ENCODE data around the gene SPEG. TPM values are rescaled to one million over a fixed set of nuclear protein-coding genes. Genes with fewer than 3 reads are reported as not detected.

SPEG gene
- total and polyA plus RNA-seq, 2 of the 8 experiments (the other 6 are each of a cell fraction or from before 2014, with no cell fraction given) = 19.9 to 32.0 TPM

DNA sequence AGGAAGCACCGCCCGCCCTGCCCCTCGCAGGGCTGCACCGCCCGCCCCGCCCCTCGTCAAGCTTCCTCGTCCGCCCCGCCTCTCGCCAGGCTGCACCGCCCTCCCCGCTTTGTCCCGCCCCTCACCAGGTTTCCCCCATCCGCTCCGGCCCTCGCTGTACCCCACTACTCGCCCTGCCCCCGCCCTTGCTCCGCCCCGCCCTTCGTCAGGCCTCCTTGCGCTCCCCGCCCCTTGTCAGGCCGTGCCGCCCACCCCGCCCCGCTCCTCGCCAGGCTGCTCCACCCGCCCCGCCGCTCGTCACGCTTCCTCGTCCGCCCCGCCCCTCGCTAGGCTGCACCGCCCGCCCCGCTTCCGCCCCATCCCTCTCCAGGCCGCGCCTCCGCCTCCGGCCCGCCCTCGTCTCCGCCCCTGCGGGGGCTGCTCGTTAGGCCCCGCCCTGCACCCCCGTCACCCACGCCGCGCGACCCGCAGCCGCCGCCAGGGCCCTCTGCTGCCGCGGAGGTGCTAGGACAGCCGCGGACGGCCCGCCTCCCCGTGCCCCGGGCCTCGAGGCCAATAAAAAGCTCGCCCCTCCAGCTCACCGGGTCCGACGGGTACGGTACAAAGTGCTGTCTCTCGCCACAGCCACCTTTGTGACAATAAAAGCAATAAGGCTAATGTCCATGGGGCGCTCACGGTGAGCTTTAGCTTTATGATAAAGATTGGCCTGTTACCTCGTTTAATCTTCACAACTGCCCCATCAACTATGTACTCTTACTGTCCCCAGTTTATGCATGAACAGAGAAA is 46.3 kb upstream of the SPEG start:
- H2BK5ac ChIP-seq (ENCODE audit: low read depth, low read length) = no peak overlapping the region
- ChIA-PET POLR2A (ENCODE audit: partially characterized antibody) (interaction anchor here (0.7 to 2.0 kb wide), 11 partner anchors 10 to 143 kb away, joined by 3 to 8 read pairs (median 4); partner anchors contain the start of genes GLB1L and STK16), CTCF (ENCODE audit: partially characterized antibody) (interaction anchor here (0.5 to 8.0 kb wide), 25 partner anchors 10 to 278 kb away, joined by 3 to 142 read pairs (median 5); partner anchors contain the start of genes GMPPA and SPEG)
- H3K27ac ChIP-seq (ENCODE audit: low read depth, low read length) = no peak overlapping the region
- no peaks in the 10 kb centered on the region for H3K9me3 ChIP-seq (ENCODE audit: insufficient read depth in 2 of 2, low read depth in 1 of 2, low read length in 1 of 2)
- H2BK15ac ChIP-seq (ENCODE audit: low read length) = no peak overlapping the region
- H3K27me3 ChIP-seq (replicated peaks in 1 of 4; ENCODE audit: control insufficient read depth in 3 of 4, extremely low read depth in 1 of 4, insufficient read depth in 3 of 4, low read length in 3 of 4) = no peaks in the 10 kb centered on the region; a peak in 1 of 7 replicates
- H3K4me3 ChIP-seq (ENCODE audit: extremely low read depth in 1 of 4, insufficient read depth in 2 of 4, low read depth in 3 of 4, low read length in 4 of 4) = peak overlapping the region; percentile 36 to 75 (median 54)
- H3K79me2 ChIP-seq (ENCODE audit: control insufficient read depth in 1 of 2, insufficient read depth in 2 of 2, low read length in 2 of 2) = no peaks in the 10 kb centered on the region
- no peak overlapping the region for H4K8ac ChIP-seq (ENCODE audit: extremely low read depth, insufficient read depth, low read length)
- peaks cover 0 to 3% of the 10 kb centered on the region in 2 experiments for H4K20me1 ChIP-seq (replicated peaks in 1 of 2; ENCODE audit: control insufficient read depth in 1 of 2, insufficient read depth in 2 of 2, low read length in 2 of 2)
- H3K23ac ChIP-seq (ENCODE audit: insufficient read length) = no peak overlapping the region
- no peak overlapping the region for H2AK5ac ChIP-seq (ENCODE audit: low read depth, low read length)
- H3K9ac ChIP-seq (replicated peaks in 1 of 4; ENCODE audit: extremely low read depth in 1 of 4, low read depth in 3 of 4, low read length in 3 of 4) = peak overlapping the region in 1 of 4 experiments; percentile 16; a peak in 3 of 7 replicates
- no peak overlapping the region for H3K56ac ChIP-seq (replicated peaks; ENCODE audit: insufficient read length, low read depth, low read length)
- H3K4ac ChIP-seq (replicated peaks; ENCODE audit: insufficient read length, low read depth, low read length) = no peak overlapping the region
- H2BK20ac ChIP-seq (ENCODE audit: low read length) = no peak overlapping the region
- H3K14ac ChIP-seq (ENCODE audit: insufficient read length) = no peak overlapping the region
- DNase-seq (ENCODE audit: low read depth in 1 of 2, low spot score in 2 of 2) (peak; percentile 81 to 97), FAIRE-seq (no peak)
- H3K4me1 ChIP-seq (replicated peaks in 1 of 4; ENCODE audit: control insufficient read depth in 3 of 4, insufficient read depth in 4 of 4, low read length in 3 of 4) = peaks cover 0 to 14% (median 4%) of the 10 kb centered on the region in 4 experiments; a peak in 5 of 7 replicates
- no peak overlapping the region; the same call in 1 of the 2 replicates for H3K18ac ChIP-seq (ENCODE audit: extremely low read depth, low read length)
- no peak overlapping the region for H2BK120ac ChIP-seq (replicated peaks; ENCODE audit: low read depth, low read length)
- H2BK12ac ChIP-seq (ENCODE audit: low read depth, low read length) = no peak overlapping the region
- peaks cover 3% of the 10 kb centered on the region for H3K23me2 ChIP-seq (ENCODE audit: low read depth, low read length)
- 4% methylated on average over 31 of the region's 78 CpGs; no CpG with 5 or more reads in 1 of the 2 experiments for WGBS, 2 experiments (ENCODE audit: extremely low coverage in 1 of 2, insufficient coverage in 1 of 2, insufficient read length in 1 of 2, insufficient replicate concordance in 2 of 2, low coverage in 1 of 2, low lambda C conversion rate in 2 of 2, missing lambda C conversion rate in 1 of 2)
- peaks cover 2% of the 10 kb centered on the region for H3K79me1 ChIP-seq (ENCODE audit: low read depth, low read length)
- no peak overlapping the region for H4K5ac ChIP-seq (ENCODE audit: insufficient read length, low read depth, low read length)
- H3K36me3 ChIP-seq (ENCODE audit: control insufficient read depth in 2 of 4, insufficient read depth in 4 of 4, low read length in 3 of 4) = peaks cover 8 to 16% (median 13%) of the 10 kb centered on the region in 4 experiments; a peak in 7 of 8 replicates
- H4K91ac ChIP-seq (replicated peaks; ENCODE audit: insufficient read length, low read length) = no peak overlapping the region
- H2AFZ ChIP-seq (ENCODE audit: low read length) = peak overlapping the region; percentile 89
- peak overlapping the region; percentile 61 to 69 for H3K4me2 ChIP-seq (ENCODE audit: insufficient read depth in 1 of 2, low read depth in 2 of 2, low read length in 2 of 2)
- no peak; a peak in 1 of 3 replicates for TF ChIP-seq EP300 (IDR thresholded peaks at IDR 0.05; ENCODE audit: borderline replicate concordance in 1 of 2, low read depth in 2 of 2, low read length in 2 of 2)
- TF ChIP-seq SP2 (IDR thresholded peaks at IDR 0.05; ENCODE audit: low read length) = no peak
- no peak for TF ChIP-seq MAFK (IDR thresholded peaks at IDR 0.05; ENCODE audit: low read depth, low read length)
- peak in 1 of 2 experiments; percentile 24; a peak in 1 of 4 replicates for TF ChIP-seq RAD21 (IDR thresholded peaks at IDR 0.05 in 1 of 2, conservative IDR thresholded peaks at IDR 0.05 in 1 of 2; ENCODE audit: low read depth in 2 of 2, low read length in 2 of 2)
- TF ChIP-seq JUND (IDR thresholded peaks at IDR 0.05; ENCODE audit: low read length) = peak; percentile 26; the same call in 1 of the 2 replicates
- peak; percentile 39; the same call in 1 of the 2 replicates for TF ChIP-seq KDM1A (IDR thresholded peaks at IDR 0.05; ENCODE audit: borderline replicate concordance, low read length)
- no peak for TF ChIP-seq POLR2AphosphoS5 (IDR thresholded peaks at IDR 0.05; ENCODE audit: low read depth, low read length)
- 0 out of 2 replicates have a peak, but pooled peaks have one; percentile 31 for TF ChIP-seq SP1 (IDR thresholded peaks at IDR 0.05; ENCODE audit: low read depth, low read length)
- no peak for TF ChIP-seq SIRT6 (IDR thresholded peaks at IDR 0.05; ENCODE audit: low read length)
- TF ChIP-seq CHD1 (IDR thresholded peaks at IDR 0.05; ENCODE audit: low read depth, low read length) = no peak
- no peak for TF ChIP-seq RNF2 (IDR thresholded peaks at IDR 0.05; ENCODE audit: borderline replicate concordance, low read depth, low read length, missing control alignments, poor library complexity, severe bottlenecking)
